ENCODE results near the gene GALNT18.

DNA sequence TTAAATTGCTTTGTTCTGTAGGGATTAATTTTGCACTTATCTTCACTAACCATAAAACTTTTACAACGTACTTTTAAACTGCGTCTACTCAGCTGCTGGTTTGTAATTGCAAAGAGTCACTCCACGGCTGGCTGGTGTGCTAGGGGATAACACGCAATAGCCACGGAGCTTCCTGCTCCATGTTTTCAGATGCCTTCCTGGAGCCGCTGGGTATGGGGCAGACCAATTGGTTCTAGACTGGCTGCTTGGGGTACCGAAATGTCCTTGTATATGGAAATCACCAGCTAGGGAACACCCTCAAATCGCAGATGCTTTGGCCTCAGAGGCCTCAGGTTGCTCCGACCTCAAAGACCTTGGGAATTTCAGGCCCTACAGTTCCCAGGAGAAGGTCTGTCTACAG is 265.0 kb downstream of the GALNT18 start:
- TF ChIP-seq POLR2A (IDR thresholded peaks at IDR 0.05): no peak
- TF ChIP-seq, protein P1, sequence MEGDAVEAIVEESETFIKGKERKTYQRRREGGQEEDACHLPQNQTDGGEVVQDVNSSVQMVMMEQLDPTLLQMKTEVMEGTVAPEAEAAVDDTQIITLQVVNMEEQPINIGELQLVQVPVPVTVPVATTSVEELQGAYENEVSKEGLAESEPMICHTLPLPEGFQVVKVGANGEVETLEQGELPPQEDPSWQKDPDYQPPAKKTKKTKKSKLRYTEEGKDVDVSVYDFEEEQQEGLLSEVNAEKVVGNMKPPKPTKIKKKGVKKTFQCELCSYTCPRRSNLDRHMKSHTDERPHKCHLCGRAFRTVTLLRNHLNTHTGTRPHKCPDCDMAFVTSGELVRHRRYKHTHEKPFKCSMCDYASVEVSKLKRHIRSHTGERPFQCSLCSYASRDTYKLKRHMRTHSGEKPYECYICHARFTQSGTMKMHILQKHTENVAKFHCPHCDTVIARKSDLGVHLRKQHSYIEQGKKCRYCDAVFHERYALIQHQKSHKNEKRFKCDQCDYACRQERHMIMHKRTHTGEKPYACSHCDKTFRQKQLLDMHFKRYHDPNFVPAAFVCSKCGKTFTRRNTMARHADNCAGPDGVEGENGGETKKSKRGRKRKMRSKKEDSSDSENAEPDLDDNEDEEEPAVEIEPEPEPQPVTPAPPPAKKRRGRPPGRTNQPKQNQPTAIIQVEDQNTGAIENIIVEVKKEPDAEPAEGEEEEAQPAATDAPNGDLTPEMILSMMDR (IDR thresholded peaks at IDR 0.05): no peak
